H9 (cell line): ENCODE data around the gene HEATR3. TPM values are rescaled to one million over a fixed set of nuclear protein-coding genes. Genes with fewer than 3 reads are reported as not detected.

Experiments used
- DNase-seq: peaks from one replicate; pipeline ENCODE4 v3.0.0-alpha.2; 2017
- H2AFZ ChIP-seq: one replicate; pipeline ENCODE4 v1.6.1; 2013; ENCODE audit warnings: mild to moderate bottlenecking, low read length, control low read depth, moderate library complexity
- H2AK5ac ChIP-seq: 2 replicates; pipeline ENCODE4 v1.6.1; 2013; ENCODE audit warnings: low read length, control low read depth, mixed read lengths; ENCODE audit not compliant: insufficient read length
- H2BK120ac ChIP-seq: one replicate; pipeline ENCODE4 v1.6.1; 2013; ENCODE audit warnings: low read depth, mild to moderate bottlenecking, low read length, control low read depth, inconsistent platforms; ENCODE audit not compliant: poor library complexity, severe bottlenecking
- H2BK12ac ChIP-seq: 2 replicates; pipeline ENCODE4 v1.6.1; 2013; ENCODE audit warnings: low read length, control low read depth, mixed read lengths, low read depth; ENCODE audit not compliant: insufficient read length
- H2BK15ac ChIP-seq: 2 replicates; pipeline ENCODE4 v1.6.1; 2013; ENCODE audit warnings: low read depth, low read length, control low read depth
- H2BK20ac ChIP-seq: one replicate; pipeline ENCODE4 v1.6.1; 2013; ENCODE audit warnings: low read depth, mild to moderate bottlenecking, low read length, control low read depth, inconsistent platforms; ENCODE audit not compliant: poor library complexity, severe bottlenecking
- H2BK5ac ChIP-seq: 2 replicates; pipeline ENCODE4 v1.6.1; 2013; ENCODE audit warnings: low read length, control low read depth, mixed read lengths; ENCODE audit not compliant: insufficient read length
- H3K14ac ChIP-seq: 2 replicates; pipeline ENCODE4 v1.6.1; 2013; ENCODE audit warnings: low read length, control low read depth; ENCODE audit not compliant: insufficient read depth
- H3K18ac ChIP-seq: 2 replicates; pipeline ENCODE4 v1.6.1; 2013; ENCODE audit warnings: low read depth, mild to moderate bottlenecking, mixed read lengths, low read length, control low read depth; ENCODE audit not compliant: insufficient read length
- H3K23ac ChIP-seq: 2 replicates; pipeline ENCODE4 v1.6.1; 2013; ENCODE audit warnings: low read length, control low read depth, mixed read lengths, low read depth; ENCODE audit not compliant: insufficient read length
- H3K23me2 ChIP-seq: 2 replicates; pipeline ENCODE4 v1.6.1; 2013; ENCODE audit warnings: low read depth, mild to moderate bottlenecking, mixed read lengths, low read length, control low read depth; ENCODE audit not compliant: insufficient read length, poor library complexity, severe bottlenecking
- H3K27ac ChIP-seq: 2 replicates; pipeline ENCODE4 v1.5.1; 2013; ENCODE audit warnings: low read length, control low read depth, mixed read lengths, low read depth; ENCODE audit not compliant: insufficient read length
- H3K27me3 ChIP-seq: 2 replicates; pipeline ENCODE4 v1.6.1; 2013; ENCODE audit warnings: low read length, control low read depth, inconsistent platforms; ENCODE audit not compliant: insufficient read depth
- H3K4ac ChIP-seq: 2 replicates; pipeline ENCODE4 v1.6.1; 2013; ENCODE audit warnings: low read depth, mild to moderate bottlenecking, control low read depth, inconsistent platforms, low read length, moderate library complexity
- H3K4me1 ChIP-seq: 2 replicates; pipeline ENCODE4 v1.6.1; 2013; ENCODE audit warnings: low read length, control low read depth, inconsistent platforms; ENCODE audit not compliant: insufficient read depth
- H3K4me2 ChIP-seq: 2 replicates; pipeline ENCODE4 v1.6.1; 2013; ENCODE audit warnings: low read length, control low read depth, mixed read lengths; ENCODE audit not compliant: insufficient read length, insufficient read depth
- H3K56ac ChIP-seq: 2 replicates; pipeline ENCODE4 v1.6.1; 2013; ENCODE audit warnings: low read depth, mild to moderate bottlenecking, mixed read lengths, low read length, control low read depth; ENCODE audit not compliant: insufficient read length
- H3K79me1 ChIP-seq: 2 replicates; pipeline ENCODE4 v1.6.1; 2013; ENCODE audit warnings: low read depth, mild to moderate bottlenecking, moderate library complexity, low read length, control low read depth, inconsistent platforms; ENCODE audit not compliant: insufficient read depth, poor library complexity, severe bottlenecking
- H3K79me2 ChIP-seq: 2 replicates; pipeline ENCODE4 v1.6.1; 2013; ENCODE audit warnings: low read length, control low read depth, inconsistent platforms; ENCODE audit not compliant: insufficient read depth
- H3K9ac ChIP-seq: 2 replicates; pipeline ENCODE4 v1.6.1; 2013; ENCODE audit warnings: low read length, control low read depth, mixed read lengths; ENCODE audit not compliant: insufficient read length; ENCODE audit errors: extremely low read depth
- H3K9me3 ChIP-seq: one replicate; pipeline ENCODE4 v1.6.1; 2013; ENCODE audit warnings: low read depth, low read length, inconsistent platforms; ENCODE audit not compliant: control insufficient read depth
- H3T11ph ChIP-seq: one replicate; pipeline ENCODE4 v1.6.1; 2013; ENCODE audit warnings: mild to moderate bottlenecking, low read length, control low read depth, inconsistent platforms
- H4K20me1 ChIP-seq: one replicate; pipeline ENCODE4 v1.6.1; 2013; ENCODE audit not compliant: control insufficient read depth, insufficient read length, insufficient read depth
- H4K5ac ChIP-seq: 2 replicates; pipeline ENCODE4 v1.6.1; 2013; ENCODE audit warnings: low read depth, mild to moderate bottlenecking, mixed read lengths, low read length, control low read depth; ENCODE audit not compliant: insufficient read length
- H4K8ac ChIP-seq: replicated peaks from 2 replicates; pipeline ENCODE4 v1.6.1; 2013; ENCODE audit warnings: low read length, control low read depth, mixed read lengths, low read depth; ENCODE audit not compliant: insufficient read length
- H4K91ac ChIP-seq: 2 replicates; pipeline ENCODE4 v1.6.1; 2013; ENCODE audit warnings: low read depth, mild to moderate bottlenecking, moderate library complexity, mixed read lengths, low read length, control low read depth; ENCODE audit not compliant: insufficient read length
- H3K27ac Mint-ChIP-seq, 3 experiments: 2 replicates in 2 of 3; 3 replicates in 1 of 3; pipeline ENCODE4 v1.8.0; 2020 to 2021; ENCODE audit warnings: mixed read lengths in 3 of 3, mild to moderate bottlenecking in 1 of 3, moderate library complexity in 1 of 3
- H3K27me3 Mint-ChIP-seq: 2 replicates; pipeline ENCODE4 v1.8.0; 2021; ENCODE audit warnings: low read depth, mild to moderate bottlenecking, moderate library complexity, mixed read lengths
- H3K36me3 Mint-ChIP-seq, 3 experiments: 2 replicates in 2 of 3; 3 replicates in 1 of 3; pipeline ENCODE4 v1.8.0; 2020 to 2021; ENCODE audit warnings: low read depth in 3 of 3, mixed read lengths in 3 of 3; ENCODE audit not compliant: insufficient read depth in 1 of 3
- H3K4me1 Mint-ChIP-seq, 2 experiments: 2 replicates each; pipeline ENCODE4 v1.8.0; 2020; ENCODE audit warnings: mixed read lengths in 2 of 2
- H3K4me3 Mint-ChIP-seq, 2 experiments: 2 replicates in 1 of 2; 3 replicates in 1 of 2; pipeline ENCODE4 v1.8.0; 2020 to 2021; ENCODE audit warnings: mild to moderate bottlenecking in 2 of 2, mixed read lengths in 2 of 2, moderate library complexity in 1 of 2
- H3K9me3 Mint-ChIP-seq, 2 experiments: 2 replicates in 1 of 2; 3 replicates in 1 of 2; pipeline ENCODE4 v1.8.0; 2020; ENCODE audit warnings: mild to moderate bottlenecking in 2 of 2, mixed read lengths in 2 of 2, moderate library complexity in 1 of 2
- WGBS: extraction: QIAGEN DNeasy Blood & Tissue Kit; methylation state at CpG from one replicate; pipeline ENCODE4 v1.1.7; 2013; ENCODE audit warnings: missing lambda C conversion rate, low lambda C conversion rate, mixed read lengths; ENCODE audit not compliant: insufficient read length; ENCODE audit errors: extremely low coverage; 5-methylcytosine and 5-hydroxymethylcytosine counted together
- total RNA-seq: library from RNA; stranded (reverse); gene quantifications from 2 replicates; pipeline ENCODE4 v1.2.1, GENCODE V29; 2021
- TF ChIP-seq, protein P1 (sequence below): fragments of 200-600 bp; sonication (generic); conservative IDR thresholded peaks from 3 replicates; pipeline ENCODE4 v1.8.0; 2021; ENCODE audit warnings: antibody characterized with exemption, mild to moderate bottlenecking

Gene HEATR3
- total RNA-seq, 1 experiment from 2014 or later: 26.5 TPM

DNA sequence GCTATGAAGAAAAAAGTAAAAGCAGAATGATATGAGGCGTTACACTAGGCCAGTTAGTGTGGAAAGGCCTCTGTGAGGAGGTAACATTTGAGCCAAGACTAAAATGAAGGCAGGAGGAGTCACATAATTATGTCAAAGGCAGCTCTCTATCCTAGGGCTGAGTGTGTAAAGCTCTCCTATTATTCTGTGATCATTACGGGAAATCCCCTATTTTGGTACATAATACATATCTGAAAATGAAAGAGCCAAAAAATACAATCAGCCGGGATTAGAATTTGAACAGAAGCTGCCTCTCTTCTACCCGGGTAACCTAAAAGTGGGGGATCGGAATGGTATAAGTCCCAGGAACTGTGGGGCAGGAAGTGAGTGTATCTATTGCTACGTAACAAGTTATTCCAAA lies 27.1 kb downstream of the HEATR3 start:
- H2BK12ac ChIP-seq: no peak overlapping the region
- H2AFZ ChIP-seq: no peak overlapping the region
- no peak for DNase-seq
- H3K27me3 ChIP-seq: no peaks in the 10 kb centered on the region
- no peaks in the 10 kb centered on the region for H3K4me1 ChIP-seq
- no peak overlapping the region for H3K14ac ChIP-seq
- H3K4me2 ChIP-seq: no peak overlapping the region
- H3K36me3 Mint-ChIP-seq: peaks cover 14 to 42% (median 29%) of the 10 kb centered on the region in 3 experiments; a peak in 6 of 7 replicates
- H3K79me2 ChIP-seq: no peaks in the 10 kb centered on the region
- H3K4ac ChIP-seq: no peak overlapping the region
- no peak overlapping the region for H3K56ac ChIP-seq
- H4K91ac ChIP-seq: no peak overlapping the region
- H2BK20ac ChIP-seq: no peak overlapping the region
- H3K23ac ChIP-seq: no peak overlapping the region
- no peak overlapping the region for H2BK5ac ChIP-seq
- H3K27me3 Mint-ChIP-seq: no peaks in the 10 kb centered on the region
- TF ChIP-seq, protein P1, sequence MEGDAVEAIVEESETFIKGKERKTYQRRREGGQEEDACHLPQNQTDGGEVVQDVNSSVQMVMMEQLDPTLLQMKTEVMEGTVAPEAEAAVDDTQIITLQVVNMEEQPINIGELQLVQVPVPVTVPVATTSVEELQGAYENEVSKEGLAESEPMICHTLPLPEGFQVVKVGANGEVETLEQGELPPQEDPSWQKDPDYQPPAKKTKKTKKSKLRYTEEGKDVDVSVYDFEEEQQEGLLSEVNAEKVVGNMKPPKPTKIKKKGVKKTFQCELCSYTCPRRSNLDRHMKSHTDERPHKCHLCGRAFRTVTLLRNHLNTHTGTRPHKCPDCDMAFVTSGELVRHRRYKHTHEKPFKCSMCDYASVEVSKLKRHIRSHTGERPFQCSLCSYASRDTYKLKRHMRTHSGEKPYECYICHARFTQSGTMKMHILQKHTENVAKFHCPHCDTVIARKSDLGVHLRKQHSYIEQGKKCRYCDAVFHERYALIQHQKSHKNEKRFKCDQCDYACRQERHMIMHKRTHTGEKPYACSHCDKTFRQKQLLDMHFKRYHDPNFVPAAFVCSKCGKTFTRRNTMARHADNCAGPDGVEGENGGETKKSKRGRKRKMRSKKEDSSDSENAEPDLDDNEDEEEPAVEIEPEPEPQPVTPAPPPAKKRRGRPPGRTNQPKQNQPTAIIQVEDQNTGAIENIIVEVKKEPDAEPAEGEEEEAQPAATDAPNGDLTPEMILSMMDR: no peak
- H3K18ac ChIP-seq: no peak overlapping the region
- no peak overlapping the region for H3K9ac ChIP-seq
- H3K4me1 Mint-ChIP-seq: no peaks in the 10 kb centered on the region
- H3K27ac ChIP-seq: no peak overlapping the region
- H4K5ac ChIP-seq: no peak overlapping the region
- no peak overlapping the region for H3K27ac Mint-ChIP-seq
- no peak overlapping the region for H2BK120ac ChIP-seq
- no peaks in the 10 kb centered on the region for H3K9me3 ChIP-seq
- H3T11ph ChIP-seq: no peak overlapping the region
- no CpG with 5 or more reads among the region's 6 CpGs for WGBS
- H3K4me3 Mint-ChIP-seq: no peak overlapping the region
- H3K79me1 ChIP-seq: no peaks in the 10 kb centered on the region
- H4K8ac ChIP-seq: no peak overlapping the region
- H3K9me3 Mint-ChIP-seq: no peaks in the 10 kb centered on the region
- H4K20me1 ChIP-seq: no peaks in the 10 kb centered on the region
- no peak overlapping the region for H2AK5ac ChIP-seq
- no peak overlapping the region for H2BK15ac ChIP-seq
- no peaks in the 10 kb centered on the region for H3K23me2 ChIP-seq
